Motor neuron (in vitro differentiated cells): ENCODE results near the gene RNLS. TPM values are rescaled to one million over a fixed set of nuclear protein-coding genes. Genes with fewer than 3 reads are reported as not detected.
A peak's percentile ranks its signal among the peaks of the same experiment; 100 is the strongest.
"Not testable (repeated sequence)": the region's sequence is repeated elsewhere in the genome, so short reads cannot be mapped to it uniquely, and the experiment has no call there.

Experiments used
- ATAC-seq, 8 experiments: fragments of 200-7000 bp; cut with Tn5 transposase; replicated peaks in 6 of 8; 2 replicates each; pipeline ENCODE4 v1.8.0; 2021; ENCODE audit warnings: mild to moderate bottlenecking in 8 of 8, moderate library complexity in 8 of 8
- H3K27ac ChIP-seq, 2 donors: fragments of 250-450 bp; sonication (Bioruptor Pico); 2 replicates each; pipeline ENCODE4 v1.9.0; 2021; ENCODE audit warnings: antibody characterized with exemption in 2 of 2, mild to moderate bottlenecking in 2 of 2, moderate library complexity in 1 of 2
- H3K4me1 ChIP-seq, 2 donors: fragments of 250-450 bp; sonication (Bioruptor Pico); replicated peaks in 1 of 2; 2 replicates each; pipeline ENCODE4 v1.6.1; 2021; ENCODE audit warnings: antibody characterized with exemption in 2 of 2, mild to moderate bottlenecking in 2 of 2, moderate library complexity in 1 of 2
- H3K4me3 ChIP-seq, 5 donors: fragments of 250-450 bp; sonication (Bioruptor Pico); 2 replicates each; pipeline ENCODE4 v1.9.0; 2021; ENCODE audit warnings: antibody characterized with exemption in 5 of 5, mild to moderate bottlenecking in 5 of 5, moderate library complexity in 4 of 5
- WGBS, 10 experiments: fragments of 450-650 bp; shearing (Covaris generic); methylation state at CpG; one replicate each; pipeline ENCODE4 v1.0.0; 2022; 5-methylcytosine and 5-hydroxymethylcytosine counted together
- in situ Hi-C, 9 experiments: fragments of 400-800 bp; cut with MboI; loops; one replicate each; pipeline ENCODE4 v1.15.0; 2021; ENCODE audit warnings: low sequenced_read_pairs in 9 of 9, low pct_unique_long_range_greater_than_20kb in 2 of 9; ENCODE audit not compliant: unreplicated experiment in 9 of 9
- total RNA-seq, 8 experiments: library from RNA; unstranded; fragments of 300-600 nt; gene quantifications; 2 replicates each; pipeline versions ENCODE4 v1.2.3 to v1.2.4, GENCODE V29; 2022

Gene RNLS
- total RNA-seq, 8 experiments from 2014 or later = 0.95 to 13.2 (median 2.3) TPM; not detected in 1

- WGBS, 10 experiments = 90 to 100% (median 100%) methylated on average over 2 of the region's 2 CpGs; no CpG with 5 or more reads in 2 of the 10 experiments
- H3K27ac ChIP-seq, in situ Hi-C loops, ATAC-seq, H3K4me3 ChIP-seq: not testable (repeated sequence)
- peaks cover 0 to 18% of the 10 kb centered on the region in 2 donors for H3K4me1 ChIP-seq
Observed at GRCh38 chr10:88486816-88487215, 96.3 kb downstream of the RNLS start.

- 21 to 100% (median 76%) methylated on average over 1 to 2 of the region's 2 CpGs; no CpG with 5 or more reads in 1 of the 10 experiments for WGBS, 10 experiments
- in situ Hi-C loops = no loop called here
- Histone ChIP-seq H3K27ac (no peak overlapping the region), H3K4me3 (no peak overlapping the region), H3K4me1 (no peaks in the 10 kb centered on the region)
- ATAC-seq = no peak
Observed at GRCh38 chr10:88482220-88482619, 100.9 kb downstream of the RNLS start.

- no peaks in the 10 kb centered on the region for H3K4me1 ChIP-seq
- H3K4me3 ChIP-seq = no peak overlapping the region
- in situ Hi-C loops = no loop called here
- WGBS, 10 experiments = 46 to 100% (median 92%) methylated on average over 2 of the region's 2 CpGs; no CpG with 5 or more reads in 2 of the 10 experiments
- ATAC-seq = peak in 1 of 8 experiments; percentile 56
- no peak overlapping the region for H3K27ac ChIP-seq
Observed at GRCh38 chr10:88478256-88478655, 104.9 kb downstream of the RNLS start.

- no peak overlapping the region for H3K27ac ChIP-seq
- H3K4me1 ChIP-seq = no peaks in the 10 kb centered on the region
- no peak overlapping the region for H3K4me3 ChIP-seq
- 67 to 98% (median 89%) methylated on average over 3 to 4 of the region's 4 CpGs; no CpG with 5 or more reads in 1 of the 10 experiments for WGBS, 10 experiments
- in situ Hi-C loops = no loop called here
- peak in 2 of 8 experiments; percentile 55 to 75 for ATAC-seq
Observed at GRCh38 chr10:88477343-88478085, 105.6 kb downstream of the RNLS start.

- Histone ChIP-seq H3K4me3 (no peak overlapping the region), H3K27ac (no peak overlapping the region), H3K4me1 (peaks cover 0 to 2% of the 10 kb centered on the region in 2 donors)
- ATAC-seq = no peak
- WGBS, 10 experiments = 44 to 81% (median 74%) methylated on average over 2 to 7 of the region's 7 CpGs
- in situ Hi-C loops = no loop called here
Observed at GRCh38 chr10:88474884-88475844, 108.0 kb downstream of the RNLS start.

- no peak for ATAC-seq
- in situ Hi-C loops = no loop called here
- H3K4me3 ChIP-seq = no peak overlapping the region
- 60 to 100% (median 79%) methylated on average over 1 to 2 of the region's 2 CpGs; no CpG with 5 or more reads in 3 of the 10 experiments for WGBS, 10 experiments
- peaks cover 0 to 2% of the 10 kb centered on the region in 2 donors for H3K4me1 ChIP-seq
- H3K27ac ChIP-seq = no peak overlapping the region
Observed at GRCh38 chr10:88473989-88474883, 108.9 kb downstream of the RNLS start.

GRCh38 chr10:88472540-88472939 is 110.6 kb downstream of the RNLS start:
- no peak overlapping the region for H3K27ac ChIP-seq
- peaks cover 0 to 2% of the 10 kb centered on the region in 2 donors for H3K4me1 ChIP-seq
- WGBS, 10 experiments = 10 to 100% (median 83%) methylated on average over 1 of the region's 1 CpG; no CpG with 5 or more reads in 4 of the 10 experiments
- H3K4me3 ChIP-seq = no peak overlapping the region
- ATAC-seq = no peak
- in situ Hi-C loops = no loop called here

- in situ Hi-C loops = no loop called here
- Histone ChIP-seq H3K27ac (no peak overlapping the region), H3K4me1 (peaks cover 0 to 2% of the 10 kb centered on the region in 2 donors), H3K4me3 (no peak overlapping the region)
- peak in 1 of 8 experiments; percentile 31 for ATAC-seq
- WGBS, 10 experiments = 33 to 75% (median 58%) methylated on average over 1 of the region's 1 CpG; no CpG with 5 or more reads in 6 of the 10 experiments
Observed at GRCh38 chr10:88471899-88472298, 111.2 kb downstream of the RNLS start.

- in situ Hi-C loops = no loop called here
- 8 to 90% (median 52%) methylated on average over 1 to 4 of the region's 4 CpGs for WGBS, 10 experiments
- no peak overlapping the region for H3K27ac ChIP-seq
- H3K4me1 ChIP-seq = peaks cover 0 to 2% of the 10 kb centered on the region in 2 donors
- no peak for ATAC-seq
- H3K4me3 ChIP-seq = no peak overlapping the region
Observed at GRCh38 chr10:88467835-88468485, 115.2 kb downstream of the RNLS start.

- ATAC-seq = no peak
- WGBS, 10 experiments = 56 to 100% (median 95%) methylated on average over 1 to 3 of the region's 3 CpGs
- in situ Hi-C loops = no loop called here
Observed at GRCh38 chr10:88466786-88467185, 116.3 kb downstream of the RNLS start.

GRCh38 chr10:88465765-88466164 is 117.4 kb downstream of the RNLS start:
- no peak overlapping the region for H3K27ac ChIP-seq
- no peak overlapping the region for H3K4me3 ChIP-seq
- ATAC-seq = no peak
- H3K4me1 ChIP-seq = no peaks in the 10 kb centered on the region
- in situ Hi-C loops = no loop called here

More at GRCh38 chr10:88466786-88467185, 116.3 kb downstream of the RNLS start:
- Histone ChIP-seq H3K4me3 (no peak overlapping the region), H3K4me1 (peaks cover 0 to 1% of the 10 kb centered on the region in 2 donors), H3K27ac (no peak overlapping the region)

GRCh38 chr10:88463811-88464210 is 119.3 kb downstream of the RNLS start:
- ATAC-seq = no peak
- Histone ChIP-seq H3K4me1 (no peaks in the 10 kb centered on the region), H3K4me3 (no peak overlapping the region), H3K27ac (no peak overlapping the region)
- in situ Hi-C loops = no loop called here
- WGBS, 10 experiments = 60 to 100% (median 100%) methylated on average over 1 of the region's 1 CpG; no CpG with 5 or more reads in 1 of the 10 experiments
